Measurements from ENCODE around the gene SERP2. TPM values are rescaled to one million over a fixed set of nuclear protein-coding genes. Genes with fewer than 3 reads are reported as not detected.

SERP2 gene
- total and polyA plus RNA-seq, 10 of the 15 experiments (the other 5 are each of a cell fraction or from before 2014, with no cell fraction given): not detected

GRCh38 chr13:44388427-44389059 lies 14.9 kb downstream of the SERP2 start:
- no TSS peak for BruUV-seq (replicated peaks)
- Histone ChIP-seq H3K4me2 (ENCODE audit: control insufficient read depth, insufficient read depth) (no peak overlapping the region), H3K79me2 (ENCODE audit: control insufficient read depth, insufficient read depth, low read length) (no peaks in the 10 kb centered on the region), H3K9me3 (replicated peaks; ENCODE audit: control insufficient read depth, insufficient read depth, low read length) (no peaks in the 10 kb centered on the region), H3K4me3 (no peak overlapping the region), H3K9ac (ENCODE audit: control insufficient read depth, insufficient read depth, low read length) (no peak overlapping the region), H4K20me1 (ENCODE audit: control insufficient read depth, insufficient read depth) (no peaks in the 10 kb centered on the region), H3K27ac (ENCODE audit: control insufficient read depth, insufficient read depth) (no peak overlapping the region), H3K27me3 (replicated peaks in 1 of 2; ENCODE audit: control insufficient read depth in 2 of 2, insufficient read depth in 2 of 2, low read length in 1 of 2) (peaks cover 3 to 4% of the 10 kb centered on the region in 2 experiments; a peak in 3 of 4 replicates), H3K36me3 (ENCODE audit: control insufficient read depth in 2 of 2, insufficient read depth in 2 of 2, low read length in 1 of 2) (no peaks in the 10 kb centered on the region), H3K4me1 (ENCODE audit: control insufficient read depth, insufficient read depth, low read length) (no peaks in the 10 kb centered on the region), H2AFZ (ENCODE audit: control insufficient read depth, low read depth, low read length) (no peak overlapping the region)
- in situ Hi-C loops (cut with MboI): no loop called here
- intact Hi-C loops (cut with micrococcal nuclease; ENCODE audit: unreplicated experiment): no loop called here
- DNase-seq (ENCODE audit: low read depth, low spot score): no peak
- RAD21 ChIA-PET (ENCODE audit: unreplicated experiment): no interaction called here
- 62% methylated on average over 7 of the region's 7 CpGs for WGBS (ENCODE audit: insufficient coverage, insufficient replicate concordance, low lambda C conversion rate, missing lambda C conversion rate)
- POLR2A ChIA-PET: no interaction called here
- CTCF ChIA-PET: no interaction called here
- TF ChIP-seq SKIL (IDR thresholded peaks at IDR 0.05; ENCODE audit: low read depth, poor library complexity, severe bottlenecking) (no peak), ATF2 (IDR thresholded peaks at IDR 0.05; ENCODE audit: low read length) (no peak), SPI1 (IDR thresholded peaks at IDR 0.05; ENCODE audit: borderline replicate concordance, insufficient read depth, low read depth, low read length) (no peak), WRNIP1 (IDR thresholded peaks at IDR 0.05; ENCODE audit: borderline replicate concordance, low read depth, low read length) (no peak), CEBPB (IDR thresholded peaks at IDR 0.05; ENCODE audit: borderline replicate concordance in 1 of 2, low read depth in 2 of 2, low read length in 2 of 2) (no peak), STAT3 (IDR thresholded peaks at IDR 0.05; ENCODE audit: low read depth, low read length) (no peak), SIX5 (IDR thresholded peaks at IDR 0.05; ENCODE audit: low read depth, low read length, severe bottlenecking) (no peak), RUNX3 (IDR thresholded peaks at IDR 0.05; ENCODE audit: low read length) (no peak)
- FAIRE-seq: no peak
- SMC1A ChIA-PET (ENCODE audit: uncharacterized antibody, unreplicated experiment): no interaction called here
- ATAC-seq: no peak

Measured in GM12878 (cell line).